ENCODE data around the gene GPR149.

Gene GPR149

GRCh38 chr3:154384479-154384878 is 45.5 kb downstream of the GPR149 start:
- Mint-ChIP-seq H3K4me1 (ENCODE audit: low read depth) (no peaks in the 10 kb centered on the region), H3K27ac (no peak overlapping the region), H3K27me3 (no peaks in the 10 kb centered on the region), H3K36me3 (ENCODE audit: low read depth) (no peaks in the 10 kb centered on the region), H3K4me3 (no peak overlapping the region), H3K9me3 (no peaks in the 10 kb centered on the region)
- intact Hi-C loops (cut with micrococcal nuclease): no loop called here

GRCh38 chr3:154378311-154378710 is 51.7 kb downstream of the GPR149 start:
- intact Hi-C loops (cut with micrococcal nuclease): no loop called here
- H3K27me3 Mint-ChIP-seq: no peaks in the 10 kb centered on the region
- no peak overlapping the region for H3K27ac Mint-ChIP-seq
- no peaks in the 10 kb centered on the region for H3K4me1 Mint-ChIP-seq (ENCODE audit: low read depth)
- no peaks in the 10 kb centered on the region for H3K36me3 Mint-ChIP-seq (ENCODE audit: low read depth)
- H3K4me3 Mint-ChIP-seq: no peak overlapping the region
- no peaks in the 10 kb centered on the region for H3K9me3 Mint-ChIP-seq

GRCh38 chr3:154367221-154367620 is 62.8 kb downstream of the GPR149 start:
- Mint-ChIP-seq H3K27ac (no peak overlapping the region), H3K9me3 (peaks cover 20% of the 10 kb centered on the region), H3K36me3 (ENCODE audit: low read depth) (no peaks in the 10 kb centered on the region), H3K4me1 (ENCODE audit: low read depth) (no peaks in the 10 kb centered on the region), H3K27me3 (no peaks in the 10 kb centered on the region), H3K4me3 (no peak overlapping the region)
- intact Hi-C loops (cut with micrococcal nuclease): no loop called here

GRCh38 chr3:154364849-154365248 is 65.1 kb downstream of the GPR149 start:
- intact Hi-C loops (cut with micrococcal nuclease): no loop called here
- Mint-ChIP-seq H3K27ac (no peak overlapping the region), H3K4me3 (no peak overlapping the region), H3K4me1 (ENCODE audit: low read depth) (no peaks in the 10 kb centered on the region), H3K27me3 (no peaks in the 10 kb centered on the region), H3K9me3 (peaks cover 20% of the 10 kb centered on the region), H3K36me3 (ENCODE audit: low read depth) (no peaks in the 10 kb centered on the region)

GRCh38 chr3:154361099-154361498 is 68.9 kb downstream of the GPR149 start:
- H3K36me3 Mint-ChIP-seq (ENCODE audit: low read depth): no peaks in the 10 kb centered on the region
- H3K9me3 Mint-ChIP-seq: peaks cover 23% of the 10 kb centered on the region
- H3K27ac Mint-ChIP-seq: no peak overlapping the region
- intact Hi-C loops (cut with micrococcal nuclease): no loop called here
- no peaks in the 10 kb centered on the region for H3K27me3 Mint-ChIP-seq
- no peak overlapping the region for H3K4me3 Mint-ChIP-seq
- no peaks in the 10 kb centered on the region for H3K4me1 Mint-ChIP-seq (ENCODE audit: low read depth)

GRCh38 chr3:154356009-154356408 is 74.0 kb downstream of the GPR149 start:
- Mint-ChIP-seq H3K4me3 (no peak overlapping the region), H3K9me3 (peaks cover 10% of the 10 kb centered on the region), H3K4me1 (ENCODE audit: low read depth) (no peaks in the 10 kb centered on the region), H3K27ac (no peak overlapping the region), H3K27me3 (no peaks in the 10 kb centered on the region), H3K36me3 (ENCODE audit: low read depth) (no peaks in the 10 kb centered on the region)
- intact Hi-C loops (cut with micrococcal nuclease): no loop called here

GRCh38 chr3:154349223-154349622 is 80.8 kb downstream of the GPR149 start:
- H3K4me1 Mint-ChIP-seq (ENCODE audit: low read depth): no peaks in the 10 kb centered on the region
- H3K27me3 Mint-ChIP-seq: peaks cover 6% of the 10 kb centered on the region
- intact Hi-C loops (cut with micrococcal nuclease): no loop called here
- no peaks in the 10 kb centered on the region for H3K36me3 Mint-ChIP-seq (ENCODE audit: low read depth)
- H3K4me3 Mint-ChIP-seq: no peak overlapping the region
- no peaks in the 10 kb centered on the region for H3K9me3 Mint-ChIP-seq
- no peak overlapping the region for H3K27ac Mint-ChIP-seq

- H3K36me3 Mint-ChIP-seq (ENCODE audit: low read depth): no peaks in the 10 kb centered on the region
- no peaks in the 10 kb centered on the region for H3K4me1 Mint-ChIP-seq (ENCODE audit: low read depth)
- H3K27me3 Mint-ChIP-seq: peaks cover 6% of the 10 kb centered on the region
- intact Hi-C loops (cut with micrococcal nuclease): no loop called here
- H3K27ac Mint-ChIP-seq: no peak overlapping the region
- H3K4me3 Mint-ChIP-seq: no peak overlapping the region
- H3K9me3 Mint-ChIP-seq: no peaks in the 10 kb centered on the region
These were observed 84.4 kb downstream of the GPR149 start for GRCh38 chr3:154345422-154346122.

- Mint-ChIP-seq H3K27me3 (no peaks in the 10 kb centered on the region), H3K9me3 (no peaks in the 10 kb centered on the region), H3K27ac (no peak overlapping the region), H3K36me3 (ENCODE audit: low read depth) (no peaks in the 10 kb centered on the region), H3K4me1 (ENCODE audit: low read depth) (no peaks in the 10 kb centered on the region), H3K4me3 (no peak overlapping the region)
- intact Hi-C loops (cut with micrococcal nuclease): loop anchor here (5.0 kb wide), 1 partner anchor 409 kb away; no protein-coding TSS in a partner anchor
These were observed 91.4 kb downstream of the GPR149 start for GRCh38 chr3:154338570-154338969.

- Mint-ChIP-seq H3K27ac (no peak overlapping the region), H3K4me3 (no peak overlapping the region), H3K36me3 (ENCODE audit: low read depth) (no peaks in the 10 kb centered on the region), H3K27me3 (no peaks in the 10 kb centered on the region), H3K4me1 (ENCODE audit: low read depth) (no peaks in the 10 kb centered on the region), H3K9me3 (no peaks in the 10 kb centered on the region)
- intact Hi-C loops (cut with micrococcal nuclease): loop anchor here (5.0 kb wide), 1 partner anchor 409 kb away; no protein-coding TSS in a partner anchor
These were observed 92.0 kb downstream of the GPR149 start for GRCh38 chr3:154338008-154338407.

GRCh38 chr3:154334973-154335420 is 95.0 kb downstream of the GPR149 start:
- Mint-ChIP-seq H3K27me3 (peaks cover 3% of the 10 kb centered on the region), H3K4me3 (no peak overlapping the region), H3K36me3 (ENCODE audit: low read depth) (no peaks in the 10 kb centered on the region), H3K27ac (no peak overlapping the region), H3K4me1 (ENCODE audit: low read depth) (no peaks in the 10 kb centered on the region), H3K9me3 (no peaks in the 10 kb centered on the region)
- intact Hi-C loops (cut with micrococcal nuclease): loop anchor here (2.0 to 5.0 kb wide), 3 partner anchors 412 to 1368 kb away; no protein-coding TSS in a partner anchor

- no peaks in the 10 kb centered on the region for H3K9me3 Mint-ChIP-seq
- peaks cover 3% of the 10 kb centered on the region for H3K27me3 Mint-ChIP-seq
- intact Hi-C loops (cut with micrococcal nuclease): no loop called here
- H3K36me3 Mint-ChIP-seq (ENCODE audit: low read depth): peaks cover 8% of the 10 kb centered on the region
- H3K27ac Mint-ChIP-seq: no peak overlapping the region
- H3K4me1 Mint-ChIP-seq (ENCODE audit: low read depth): no peaks in the 10 kb centered on the region
- H3K4me3 Mint-ChIP-seq: no peak overlapping the region
These were observed 102.1 kb downstream of the GPR149 start for GRCh38 chr3:154327871-154328270.

GRCh38 chr3:154324919-154325318 is 105.1 kb downstream of the GPR149 start:
- no peaks in the 10 kb centered on the region for H3K4me1 Mint-ChIP-seq (ENCODE audit: low read depth)
- peak overlapping the region; percentile 86 for H3K4me3 Mint-ChIP-seq
- H3K27me3 Mint-ChIP-seq: no peaks in the 10 kb centered on the region
- no peaks in the 10 kb centered on the region for H3K9me3 Mint-ChIP-seq
- H3K36me3 Mint-ChIP-seq (ENCODE audit: low read depth): peaks cover 15% of the 10 kb centered on the region
- intact Hi-C loops (cut with micrococcal nuclease): no loop called here
- H3K27ac Mint-ChIP-seq: peak overlapping the region; percentile 98

- Mint-ChIP-seq H3K27ac (peak within 1 kb of the TSS; percentile 98), H3K36me3 (ENCODE audit: low read depth) (peaks cover 15% of the 10 kb centered on the region), H3K27me3 (no peaks in the 10 kb centered on the region), H3K4me3 (peak within 1 kb of the TSS; percentile 86), H3K4me1 (ENCODE audit: low read depth) (no peaks in the 10 kb centered on the region), H3K9me3 (no peaks in the 10 kb centered on the region)
- intact Hi-C loops (cut with micrococcal nuclease): no loop called here
These were observed 105.9 kb downstream of the GPR149 start, which contains the start of gene DHX36 for GRCh38 chr3:154323891-154324738. Gene DHX36 (minus strand): TSS chr3:154324487. CDS start chr3:154324416, 71 bp downstream.
